ENCODE measurements around the gene APOL4.
A peak's percentile ranks its signal among the peaks of the same experiment; 100 is the strongest.

DNA sequence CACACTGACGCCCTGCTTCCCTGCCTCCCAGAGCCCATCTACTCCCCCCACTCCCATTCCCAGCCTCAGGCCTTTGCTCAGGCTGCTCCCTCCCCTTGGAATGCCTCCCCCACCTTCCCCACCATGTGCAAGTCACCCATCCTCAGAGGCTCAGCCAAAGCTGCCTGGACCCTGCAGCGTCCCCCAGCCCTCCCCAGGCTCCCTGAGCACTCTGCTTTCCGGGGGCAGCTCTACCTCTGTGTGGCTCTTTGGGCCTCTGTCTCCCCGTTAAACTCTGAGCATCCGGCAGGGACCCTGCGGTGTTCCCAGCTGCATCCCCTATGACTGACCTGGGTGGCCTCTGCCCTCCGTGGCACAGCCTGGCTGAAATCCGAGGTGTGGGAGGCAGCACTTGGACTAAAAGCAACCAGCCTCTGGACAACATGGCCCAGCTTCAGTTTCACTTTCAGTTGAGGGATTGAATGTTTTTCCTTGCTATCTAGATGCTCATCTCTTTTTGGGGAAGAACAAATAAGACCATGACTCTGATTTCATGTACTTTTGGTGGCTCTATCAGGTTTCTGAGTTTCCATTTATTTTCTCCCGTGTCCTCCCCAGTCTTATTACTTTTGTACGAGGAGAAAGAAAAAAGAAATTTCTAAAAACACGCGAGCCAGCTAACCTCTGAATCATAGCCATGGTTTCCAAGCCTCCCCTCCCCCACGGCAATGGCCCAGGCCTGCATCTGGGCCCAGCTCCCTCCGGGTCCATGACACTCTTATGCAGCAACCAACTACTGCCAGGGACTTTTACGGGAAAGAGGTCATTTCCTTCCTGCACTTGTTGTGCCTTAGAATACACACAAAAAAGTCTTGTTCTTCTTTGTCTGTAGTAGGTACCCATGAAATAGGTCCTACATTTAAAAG lies 44.8 kb downstream of the APOL4 start:
- TF ChIP-seq CTCF (IDR thresholded peaks at IDR 0.05) = no peak
- peak; percentile 48 to 90 (median 75) for TF ChIP-seq POLR2AphosphoS5 (IDR thresholded peaks at IDR 0.05)

Measured in sigmoid colon (tissue), 4 donors.